Liver (tissue), 9 donors: ENCODE results near the gene TMEM107. TPM values are rescaled to one million over a fixed set of nuclear protein-coding genes. Genes with fewer than 3 reads are reported as not detected.

Source experiments
- DNase-seq: peaks from one replicate; pipeline ENCODE4 v3.0.0-alpha.2; 2017; ENCODE audit warnings: low spot score
- H3K27ac ChIP-seq, 2 donors: one replicate each; pipeline ENCODE4 v1.7.0; 2013; ENCODE audit warnings: inconsistent platforms in 2 of 2, low read length in 2 of 2, control low read depth in 1 of 2, low read depth in 1 of 2, mild to moderate bottlenecking in 1 of 2
- H3K27me3 ChIP-seq, 4 donors: one replicate each; pipeline versions ENCODE4 v1.6.1 to v1.7.0; 2013; ENCODE audit warnings: low read length in 3 of 4, inconsistent platforms in 1 of 4, mild to moderate bottlenecking in 1 of 4, moderate library complexity in 1 of 4; ENCODE audit not compliant: control insufficient read depth in 4 of 4, insufficient read depth in 4 of 4
- H3K36me3 ChIP-seq, 4 donors: one replicate each; pipeline versions ENCODE4 v1.6.1 to v1.7.0; 2013; ENCODE audit warnings: low read length in 3 of 4, mild to moderate bottlenecking in 3 of 4, low read depth in 1 of 4, moderate library complexity in 1 of 4; ENCODE audit not compliant: control insufficient read depth in 4 of 4, insufficient read depth in 3 of 4
- H3K4me1 ChIP-seq, 4 donors: one replicate each; pipeline versions ENCODE4 v1.6.1 to v1.7.0; 2013; ENCODE audit warnings: low read length in 3 of 4, mild to moderate bottlenecking in 3 of 4, moderate library complexity in 1 of 4; ENCODE audit not compliant: control insufficient read depth in 4 of 4, insufficient read depth in 4 of 4
- H3K4me3 ChIP-seq, 3 donors: one replicate each; pipeline versions ENCODE4 v1.6.1 to v1.7.0; 2013; ENCODE audit warnings: low read length in 3 of 3, control low read depth in 1 of 3, low read depth in 1 of 3, mild to moderate bottlenecking in 1 of 3
- H3K9ac ChIP-seq, 2 donors: one replicate each; pipeline ENCODE4 v1.7.0; 2013; ENCODE audit warnings: low read length in 2 of 2, mild to moderate bottlenecking in 2 of 2, moderate library complexity in 2 of 2, control low read depth in 1 of 2, low read depth in 1 of 2
- H3K9me3 ChIP-seq, 4 donors: one replicate each; pipeline versions ENCODE4 v1.6.1 to v1.7.0; 2013; ENCODE audit warnings: low read length in 3 of 4; ENCODE audit not compliant: control insufficient read depth in 4 of 4
- ATF3 ChIP-seq: IDR thresholded peaks from 2 replicates; pipeline ENCODE4 v1.6.1; 2016; ENCODE audit warnings: antibody characterized with exemption
- CTCF ChIP-seq: fragments of 150-350 bp; IDR thresholded peaks from 2 replicates; pipeline ENCODE4 v1.5.1; 2017; ENCODE audit warnings: improper control_type of control experiment, low read depth, low read length; ENCODE audit not compliant: missing input control
- HNF4G ChIP-seq: IDR thresholded peaks from 2 replicates; pipeline ENCODE4 v1.6.1; 2016; ENCODE audit warnings: antibody characterized with exemption
- JUND ChIP-seq, 2 donors: IDR thresholded peaks; 2 replicates each; pipeline ENCODE4 v1.6.1; 2016; ENCODE audit warnings: antibody characterized with exemption in 2 of 2
- MAX ChIP-seq: IDR thresholded peaks from 2 replicates; pipeline ENCODE4 v1.6.1; 2016; ENCODE audit warnings: antibody characterized with exemption
- REST ChIP-seq: IDR thresholded peaks from 2 replicates; pipeline ENCODE4 v1.6.1; 2016; ENCODE audit warnings: antibody characterized with exemption, mild to moderate bottlenecking
- SP1 ChIP-seq: IDR thresholded peaks from 2 replicates; pipeline ENCODE4 v1.6.1; 2018; ENCODE audit warnings: antibody characterized with exemption, mild to moderate bottlenecking
- YY1 ChIP-seq: IDR thresholded peaks from 2 replicates; pipeline ENCODE4 v1.6.1; 2016; ENCODE audit warnings: antibody characterized with exemption, mild to moderate bottlenecking
- WGBS: extraction: QIAGEN DNeasy Blood & Tissue Kit; methylation state at CpG from one replicate; pipeline ENCODE4 v1.1.7; 2013; 5-methylcytosine and 5-hydroxymethylcytosine counted together
- polyA plus RNA-seq, 2 donors: library from polyadenylated mRNA; stranded (reverse) in 1 of 2; unstranded in 1 of 2; fragments of 200-250 nt in 1 of 2; fragments of >200 nt in 1 of 2; fragmentation: Nextera tagmentation in 1 of 2; extraction: Ambion mirVana in 1 of 2; gene quantifications; one replicate each; pipeline versions ENCODE4 v1.2.1 to v1.2.3, GENCODE V29; 2013 to 2015
- total RNA-seq, 2 donors: library from RNA; depleted of rRNA; stranded (reverse); fragments of >200 nt; gene quantifications; one replicate each; pipeline ENCODE4 v1.2.3, GENCODE V29; 2014
- donor health status: healthy.
- donor health status: healthy.
- donor health status: healthy.
- donor health status: healthy.
- donor health status: healthy.

Gene TMEM107
- total and polyA plus RNA-seq, 4 donors, result 3.0 to 8.4 (median 4.2) TPM

GRCh38 chr17:8149419-8150193 is 26.6 kb downstream of the TMEM107 start:
- H3K36me3 ChIP-seq, result peaks cover 37 to 57% (median 49%) of the 10 kb centered on the region in 4 donors
- H3K27me3 ChIP-seq, result no peaks in the 10 kb centered on the region
- no peaks in the 10 kb centered on the region for H3K9me3 ChIP-seq
- H3K4me3 ChIP-seq, result no peak overlapping the region
- no peak for DNase-seq
- H3K27ac ChIP-seq, result no peak overlapping the region
- TF ChIP-seq ATF3 (no peak), MAX (no peak), YY1 (no peak), JUND (IDR thresholded peaks at IDR 0.05) (no peak)
- H3K9ac ChIP-seq, result no peak overlapping the region
- 95% methylated on average over 29 of the region's 29 CpGs for WGBS
- H3K4me1 ChIP-seq, result peaks cover 12 to 37% (median 25%) of the 10 kb centered on the region in 4 donors

GRCh38 chr17:8148560-8148959 is 27.6 kb downstream of the TMEM107 start:
- Histone ChIP-seq H3K9me3 (no peaks in the 10 kb centered on the region), H3K4me3 (no peak overlapping the region), H3K36me3 (peaks cover 45 to 68% (median 58%) of the 10 kb centered on the region in 4 donors), H3K27me3 (no peaks in the 10 kb centered on the region), H3K4me1 (peaks cover 12 to 32% (median 24%) of the 10 kb centered on the region in 4 donors), H3K27ac (no peak overlapping the region), H3K9ac (no peak overlapping the region)
- 91% methylated on average over 13 of the region's 13 CpGs for WGBS
- TF ChIP-seq CTCF (no peak), HNF4G (no peak), YY1 (no peak)
- DNase-seq, result no peak

- H3K4me1 ChIP-seq, result peaks cover 10 to 25% (median 18%) of the 10 kb centered on the region in 4 donors
Measured at GRCh38 chr17:8147805-8148404, 28.3 kb downstream of the TMEM107 start.

More at GRCh38 chr17:8147805-8148404, 28.3 kb downstream of the TMEM107 start:
- TF ChIP-seq REST (no peak), SP1 (no peak), JUND (IDR thresholded peaks at IDR 0.05) (no peak)
- Histone ChIP-seq H3K9me3 (no peaks in the 10 kb centered on the region), H3K4me3 (no peak overlapping the region), H3K36me3 (peaks cover 48 to 73% (median 61%) of the 10 kb centered on the region in 4 donors), H3K27ac (no peak overlapping the region), H3K27me3 (no peaks in the 10 kb centered on the region), H3K9ac (no peak overlapping the region)
- no peak for DNase-seq
- 95% methylated on average over 13 of the region's 13 CpGs for WGBS
